Endothelial cell of umbilical vein (primary cell): ENCODE results near the gene OPRL1. TPM values are rescaled to one million over a fixed set of nuclear protein-coding genes. Genes with fewer than 3 reads are reported as not detected.

Experiments used
- BruUV-seq: library from RNA; stranded (reverse); fragments of 400-500 nt; replicated peaks from 2 replicates; lab custom pipeline; 2021; lab: Mats Ljungman, UMichigan
- CTCF ChIA-PET: fragments of 300-600, 350-600 bp; sonication (Branson Sonifier 250); formaldehyde crosslinking; loops from one replicate; lab custom pipeline; 2021; ENCODE audit warnings: antibody characterized with exemption, inconsistent platforms; lab: Charles Lee
- POLR2A ChIA-PET: fragments of 300-600, 350-600 bp; sonication (Branson Sonifier 250); formaldehyde crosslinking; loops from one replicate; lab custom pipeline; 2021; ENCODE audit warnings: antibody characterized with exemption, inconsistent platforms; lab: Charles Lee
- DNase-seq: peaks from one replicate; pipeline ENCODE4 v3.0.0-alpha.2; 2011; ENCODE audit warnings: low read depth, low spot score
- FAIRE-seq: peaks from 2 replicates; lab custom pipeline; 2011; peaks lifted over from hg19 to GRCh38; lab: Jason Lieb, UNC
- H2AFZ ChIP-seq: 2 replicates; pipeline ENCODE4 v1.6.0; 2012; ENCODE audit warnings: low read depth, low read length, control low read depth, inconsistent platforms
- H3K27ac ChIP-seq: 2 replicates; pipeline ENCODE4 v1.5.1; 2011; ENCODE audit warnings: low read depth, mild to moderate bottlenecking, control low read depth, low read length, moderate library complexity; ENCODE audit not compliant: insufficient read depth
- H3K27me3 ChIP-seq, 2 experiments: 2 replicates each; pipeline versions ENCODE4 v1.6.0 to v1.6.1; 2011; ENCODE audit warnings: low read length in 2 of 2, mixed read lengths in 1 of 2; ENCODE audit not compliant: control insufficient read depth in 2 of 2, insufficient read depth in 2 of 2
- H3K36me3 ChIP-seq, 2 experiments: 2 replicates in 1 of 2; 3 replicates in 1 of 2; pipeline ENCODE4 v1.5.1; 2011; ENCODE audit warnings: low read length in 2 of 2, mild to moderate bottlenecking in 1 of 2, moderate library complexity in 1 of 2; ENCODE audit not compliant: control insufficient read depth in 2 of 2, insufficient read depth in 2 of 2; ENCODE audit errors: extremely low read depth in 1 of 2
- H3K4me1 ChIP-seq: 3 replicates; pipeline ENCODE4 v1.5.1; 2011; ENCODE audit warnings: mild to moderate bottlenecking, low read length; ENCODE audit not compliant: control insufficient read depth, insufficient read depth; ENCODE audit errors: extremely low read depth
- H3K4me2 ChIP-seq: 2 replicates; pipeline ENCODE4 v1.6.1; 2011; ENCODE audit warnings: low read length, control low read depth, mixed read lengths; ENCODE audit not compliant: insufficient read depth
- H3K4me3 ChIP-seq, 3 experiments: fragments of 200-600 bp in 1 of 3; sonication (generic), shearing (Covaris generic) in 1 of 3; replicated peaks in 1 of 3; 2 replicates each; pipeline ENCODE4 v1.5.1; 2011 to 2016; ENCODE audit warnings: control low read depth in 3 of 3, low read length in 3 of 3, mild to moderate bottlenecking in 2 of 3, inconsistent platforms in 1 of 3, low read depth in 1 of 3, moderate library complexity in 1 of 3; ENCODE audit not compliant: insufficient read depth in 1 of 3
- H3K79me2 ChIP-seq: 2 replicates; pipeline ENCODE4 v1.6.0; 2012; ENCODE audit warnings: low read length, inconsistent platforms; ENCODE audit not compliant: control insufficient read depth, insufficient read depth
- H3K9ac ChIP-seq: replicated peaks from 2 replicates; pipeline ENCODE3; 2011; ENCODE audit warnings: low read length, control low read depth; ENCODE audit not compliant: insufficient read depth; ENCODE audit errors: extremely low read depth
- H3K9me1 ChIP-seq: replicated peaks from 3 replicates; pipeline ENCODE4 v1.6.0; 2011; ENCODE audit warnings: mild to moderate bottlenecking, low read length; ENCODE audit not compliant: control insufficient read depth, insufficient read depth; ENCODE audit errors: extremely low read depth
- H3K9me3 ChIP-seq: replicated peaks from 2 replicates; pipeline ENCODE4 v1.5.1; 2012; ENCODE audit warnings: low read length, inconsistent platforms; ENCODE audit not compliant: control insufficient read depth, insufficient read depth
- H4K20me1 ChIP-seq: replicated peaks from 2 replicates; pipeline ENCODE3; 2011; ENCODE audit warnings: mild to moderate bottlenecking, low read length; ENCODE audit not compliant: control insufficient read depth, insufficient read depth; ENCODE audit errors: extremely low read depth
- EZH2 ChIP-seq: IDR thresholded peaks from 2 replicates; pipeline ENCODE4 v1.6.1; 2012; ENCODE audit warnings: borderline replicate concordance, low read depth, mild to moderate bottlenecking, moderate library complexity, low read length, inconsistent platforms; ENCODE audit not compliant: severe bottlenecking
- GATA2 ChIP-seq: IDR thresholded peaks from 2 replicates; pipeline ENCODE4 v1.7.0; 2011; ENCODE audit warnings: low read depth, mild to moderate bottlenecking, moderate library complexity, mixed read lengths, low read length; ENCODE audit not compliant: insufficient read length, insufficient read depth
- MAX ChIP-seq: IDR thresholded peaks from 2 replicates; pipeline ENCODE4 v1.6.1; 2011; ENCODE audit not compliant: insufficient read depth, insufficient read length
- dilution Hi-C: fragments of 300-500 bp; cut with MboI; formaldehyde crosslinking; loops from one replicate; pipeline ENCODE4 v1.15.0; 2019; ENCODE audit warnings: low sequenced_read_pairs; ENCODE audit not compliant: extremely low pct_ligation_motif_present
- intact Hi-C: fragments of 100-400 bp; cut with micrococcal nuclease; formaldehyde crosslinking; loops from one replicate; pipeline ENCODE4 v1.10.0; 2022
- polyA plus RNA-seq, 4 experiments: library from polyadenylated mRNA; depleted of rRNA in 3 of 4; stranded (reverse) in 3 of 4; unstranded in 1 of 4; fragments of >200 nt; gene quantifications; 2 replicates each; pipeline versions ENCODE4 v1.2.1 to v1.2.3, GENCODE V29; 2011 to 2012; ENCODE audit warnings: missing spikeins in 1 of 4
- total RNA-seq: library from RNA; stranded (reverse); gene quantifications from 2 replicates; pipeline ENCODE4 v1.2.3, GENCODE V29; 2021
- TF ChIP-seq, protein P1 (sequence below), 2 donors: IDR thresholded peaks; 1 replicate in 1 of 2; 2 replicates in 1 of 2; pipeline ENCODE4 v1.5.1; 2011; ENCODE audit warnings: low read length in 2 of 2, mild to moderate bottlenecking in 2 of 2, moderate library complexity in 2 of 2, control low read depth in 1 of 2, inconsistent platforms in 1 of 2, low read depth in 1 of 2; ENCODE audit not compliant: insufficient read depth in 1 of 2; ENCODE audit errors: extremely low read depth in 1 of 2

OPRL1 gene
- total and polyA plus RNA-seq, 2 donors (not counting 3 experiments of a cell fraction or from before 2014, with no cell fraction given): 1.9 to 2.0 TPM

- POLR2A ChIA-PET: no interaction called here
- no peaks in the 10 kb centered on the region for H3K9me3 ChIP-seq
- H3K4me3 ChIP-seq: no peak overlapping the region
- DNase-seq (no peak), FAIRE-seq (no peak)
- no peaks in the 10 kb centered on the region for H3K4me1 ChIP-seq
- intact Hi-C loops: no loop called here
- CTCF ChIA-PET: interaction anchor here (2.0 kb wide), 1 partner anchor 23 kb away, joined by 6 read pairs; no protein-coding TSS in a partner anchor
- peaks cover 12% of the 10 kb centered on the region in 2 experiments for H3K27me3 ChIP-seq
- no peaks in the 10 kb centered on the region for H3K36me3 ChIP-seq
- no peak overlapping the region for H3K27ac ChIP-seq
- dilution Hi-C loops: no loop called here
- H3K9ac ChIP-seq: no peak overlapping the region
- BruUV-seq: no TSS peak
- no peaks in the 10 kb centered on the region for H3K79me2 ChIP-seq
- no peaks in the 10 kb centered on the region for H4K20me1 ChIP-seq
- TF ChIP-seq MAX: no peak
- TF ChIP-seq EZH2: no peak
- no peak for TF ChIP-seq GATA2
- TF ChIP-seq, protein P1, sequence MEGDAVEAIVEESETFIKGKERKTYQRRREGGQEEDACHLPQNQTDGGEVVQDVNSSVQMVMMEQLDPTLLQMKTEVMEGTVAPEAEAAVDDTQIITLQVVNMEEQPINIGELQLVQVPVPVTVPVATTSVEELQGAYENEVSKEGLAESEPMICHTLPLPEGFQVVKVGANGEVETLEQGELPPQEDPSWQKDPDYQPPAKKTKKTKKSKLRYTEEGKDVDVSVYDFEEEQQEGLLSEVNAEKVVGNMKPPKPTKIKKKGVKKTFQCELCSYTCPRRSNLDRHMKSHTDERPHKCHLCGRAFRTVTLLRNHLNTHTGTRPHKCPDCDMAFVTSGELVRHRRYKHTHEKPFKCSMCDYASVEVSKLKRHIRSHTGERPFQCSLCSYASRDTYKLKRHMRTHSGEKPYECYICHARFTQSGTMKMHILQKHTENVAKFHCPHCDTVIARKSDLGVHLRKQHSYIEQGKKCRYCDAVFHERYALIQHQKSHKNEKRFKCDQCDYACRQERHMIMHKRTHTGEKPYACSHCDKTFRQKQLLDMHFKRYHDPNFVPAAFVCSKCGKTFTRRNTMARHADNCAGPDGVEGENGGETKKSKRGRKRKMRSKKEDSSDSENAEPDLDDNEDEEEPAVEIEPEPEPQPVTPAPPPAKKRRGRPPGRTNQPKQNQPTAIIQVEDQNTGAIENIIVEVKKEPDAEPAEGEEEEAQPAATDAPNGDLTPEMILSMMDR (IDR thresholded peaks at IDR 0.05; ENCODE audit: extremely low read depth in 1 of 2, insufficient read depth in 1 of 2, low read depth in 1 of 2, low read length in 2 of 2): no peak
- H3K9me1 ChIP-seq: no peaks in the 10 kb centered on the region
- H2AFZ ChIP-seq: no peak overlapping the region
- no peak overlapping the region for H3K4me2 ChIP-seq
These were observed 26.6 kb downstream of the OPRL1 start for GRCh38 chr20:64106435-64106961.
